DOHH2 (cell line): ENCODE measurements around the gene CACNA2D1.

Experiments used
- CTCF ChIP-seq: fragments of 200-600 bp; sonication (generic); IDR thresholded peaks from one replicate; pipeline ENCODE4 v1.5.1; 2014; ENCODE audit warnings: antibody characterized with exemption, mild to moderate bottlenecking, low read depth, low read length; ENCODE audit not compliant: poor library complexity, severe bottlenecking
- EZH2phosphoT487 ChIP-seq: fragments of 200-600 bp; sonication (generic); IDR thresholded peaks from 2 replicates; pipeline ENCODE4 v1.6.1; 2017; ENCODE audit warnings: borderline replicate concordance, mild to moderate bottlenecking, antibody characterized with exemption, low read length, moderate library complexity, mixed read lengths

GRCh38 chr7:82128546-82128945, 315.0 kb downstream of the CACNA2D1 start:
- TF ChIP-seq CTCF, result no peak
- TF ChIP-seq EZH2phosphoT487, result no peak
